ENCODE results near the gene SYTL3.

Gene SYTL3

DNA sequence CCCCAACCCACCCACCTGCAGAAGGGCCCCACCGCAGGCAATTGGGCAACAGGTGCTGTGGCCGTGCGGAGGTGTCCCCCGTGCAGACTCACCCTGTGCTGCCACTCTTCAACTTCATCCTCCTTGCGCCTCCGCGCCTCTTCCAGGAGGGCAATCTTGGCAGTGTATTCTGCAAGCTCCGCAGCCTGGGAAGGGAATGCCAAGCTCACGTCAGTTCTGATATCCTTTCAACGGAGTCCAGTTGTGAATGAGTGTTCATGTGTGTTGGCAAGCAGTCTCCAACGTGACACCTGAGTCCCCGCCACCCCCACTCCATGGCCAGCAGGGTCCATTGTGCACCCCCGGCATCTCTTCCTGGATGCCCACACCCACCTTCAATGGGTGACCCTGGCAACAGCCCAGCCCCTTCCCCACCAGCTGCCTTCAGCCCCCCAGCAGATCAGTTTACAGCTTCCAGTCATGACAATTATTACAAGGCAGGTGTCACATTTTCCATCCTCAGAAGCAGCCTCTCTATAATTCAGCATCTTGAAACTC is 119.4 kb downstream of the SYTL3 start:
- Histone ChIP-seq H3K36me3 (ENCODE audit: control insufficient read depth, insufficient read depth, low read length) (peaks cover 53% of the 10 kb centered on the region), H3K27me3 (ENCODE audit: control insufficient read depth, insufficient read depth, low read length) (no peaks in the 10 kb centered on the region), H3K9me3 (ENCODE audit: control insufficient read depth, low read length) (no peaks in the 10 kb centered on the region), H3K4me3 (ENCODE audit: low read length) (no peak overlapping the region), H3K4me1 (ENCODE audit: control insufficient read depth, insufficient read depth, low read length) (peaks cover 36% of the 10 kb centered on the region), H3K9ac (ENCODE audit: low read length) (no peak overlapping the region)

DNA sequence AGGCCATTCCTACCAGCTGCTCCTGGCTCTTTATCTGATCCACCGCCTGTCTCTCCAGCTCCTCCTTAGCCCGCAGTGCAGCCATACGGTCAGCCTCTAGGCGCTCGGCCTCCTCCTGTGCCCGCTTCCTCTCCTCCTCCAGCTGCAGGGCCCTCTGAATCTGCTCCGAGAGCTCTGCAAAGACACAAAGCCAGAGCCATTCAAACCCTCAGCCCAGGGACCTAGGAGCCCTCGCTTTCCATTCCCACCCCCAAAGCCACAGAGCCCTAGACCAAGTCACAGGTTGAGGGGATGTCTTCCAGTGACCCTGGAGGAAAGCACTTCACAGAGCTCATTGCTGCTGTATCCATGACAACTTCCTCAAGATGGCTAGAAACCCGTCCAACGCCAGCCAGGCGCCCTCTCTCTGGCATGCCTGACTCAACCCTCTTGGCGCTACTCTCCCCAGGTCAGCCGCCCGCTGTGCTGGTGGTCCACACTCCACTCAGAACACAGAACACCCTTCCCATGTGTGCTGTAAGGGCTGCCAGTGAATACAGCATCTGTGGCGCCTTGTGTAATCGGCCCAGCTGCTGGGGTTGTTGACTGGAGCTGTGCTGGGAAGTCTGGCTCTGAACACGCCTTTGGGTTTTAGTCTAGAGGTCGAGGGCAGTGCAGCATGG is 120.0 kb downstream of the SYTL3 start:
- H3K9ac ChIP-seq (ENCODE audit: low read length), result no peak overlapping the region
- no peaks in the 10 kb centered on the region for H3K27me3 ChIP-seq (ENCODE audit: control insufficient read depth, insufficient read depth, low read length)
- no peaks in the 10 kb centered on the region for H3K9me3 ChIP-seq (ENCODE audit: control insufficient read depth, low read length)
- H3K4me1 ChIP-seq (ENCODE audit: control insufficient read depth, insufficient read depth, low read length), result peaks cover 31% of the 10 kb centered on the region
- H3K4me3 ChIP-seq (ENCODE audit: low read length), result no peak overlapping the region
- peaks cover 53% of the 10 kb centered on the region for H3K36me3 ChIP-seq (ENCODE audit: control insufficient read depth, insufficient read depth, low read length)

DNA sequence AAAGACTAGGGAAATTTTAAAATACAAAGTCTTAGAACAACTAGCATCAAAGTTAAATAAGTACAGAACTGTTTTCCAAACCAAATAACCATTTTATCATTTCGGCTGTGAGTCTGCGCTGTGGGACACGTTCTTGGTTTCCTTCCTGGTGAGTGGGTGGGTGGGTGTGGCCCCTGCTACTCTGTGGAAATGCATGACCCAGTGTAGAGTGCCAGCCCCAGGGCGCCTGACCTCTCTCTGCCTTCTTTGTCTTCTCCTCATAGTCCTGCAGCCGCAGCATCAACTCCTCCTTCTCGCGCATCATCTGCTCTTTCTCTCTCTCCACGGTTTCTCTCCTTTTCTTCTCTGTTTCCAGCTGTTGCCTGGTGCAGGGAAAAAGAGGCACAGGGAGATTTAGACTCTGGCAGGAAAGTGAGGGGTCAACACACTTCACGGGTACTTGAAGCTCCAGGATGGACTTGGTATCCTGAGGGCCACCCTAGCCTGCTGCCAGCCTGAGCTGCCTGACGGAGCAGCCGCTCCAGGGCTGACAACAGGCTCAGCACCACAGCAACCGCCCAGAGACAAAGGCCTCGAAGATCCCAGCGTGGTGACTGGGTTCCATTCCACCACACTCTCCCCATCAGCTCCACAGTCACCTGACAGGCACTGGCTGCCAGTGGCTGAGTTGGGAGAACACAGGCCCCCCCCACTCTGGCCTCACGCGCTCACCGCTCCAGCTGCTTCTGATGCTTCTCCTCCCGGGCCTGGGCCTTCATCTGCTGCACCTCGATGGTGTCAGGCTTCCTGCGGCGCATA is 120.9 kb downstream of the SYTL3 start:
- Histone ChIP-seq H3K9me3 (ENCODE audit: control insufficient read depth, low read length) (no peaks in the 10 kb centered on the region), H3K27me3 (ENCODE audit: control insufficient read depth, insufficient read depth, low read length) (no peaks in the 10 kb centered on the region), H3K36me3 (ENCODE audit: control insufficient read depth, insufficient read depth, low read length) (peaks cover 47% of the 10 kb centered on the region), H3K4me3 (ENCODE audit: low read length) (no peak overlapping the region), H3K4me1 (ENCODE audit: control insufficient read depth, insufficient read depth, low read length) (peaks cover 36% of the 10 kb centered on the region), H3K9ac (ENCODE audit: low read length) (no peak overlapping the region)

DNA sequence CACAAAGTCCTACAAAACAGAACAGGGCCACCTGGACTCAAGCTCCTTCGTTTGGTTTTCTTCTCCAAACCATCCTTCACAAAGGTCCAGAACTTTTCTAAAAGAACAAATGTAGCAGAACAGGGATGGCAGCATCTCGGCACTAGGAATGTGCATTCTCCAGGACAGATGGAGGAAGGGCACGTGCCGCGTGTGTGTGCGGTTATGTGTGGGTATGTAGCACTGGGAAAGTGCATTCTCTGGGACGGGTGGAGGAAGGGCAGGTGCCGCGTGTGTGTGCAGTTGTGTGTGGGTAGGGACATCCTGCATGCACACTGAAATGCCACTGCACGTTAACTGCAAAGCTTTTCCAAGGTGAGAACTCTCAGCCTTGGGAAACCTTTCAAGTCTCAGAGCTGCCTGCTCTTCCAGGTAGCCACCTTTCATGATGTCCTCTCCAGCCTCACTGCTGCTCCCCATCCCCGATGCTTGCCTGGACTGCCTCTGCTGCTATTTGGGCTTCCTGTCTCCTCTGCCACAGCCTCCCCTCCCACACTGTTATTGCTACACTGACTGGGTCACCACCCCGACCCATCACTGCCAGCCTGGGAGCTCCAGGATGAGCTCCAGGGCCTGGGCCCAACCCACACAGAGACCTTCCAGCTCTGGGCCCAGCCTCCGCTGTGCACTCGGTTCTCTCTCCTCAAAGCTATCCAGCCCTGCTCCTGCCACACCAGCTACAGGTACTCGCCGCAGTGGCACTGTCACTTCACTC is 121.7 kb downstream of the SYTL3 start:
- Histone ChIP-seq H3K9ac (ENCODE audit: low read length) (no peak overlapping the region), H3K4me3 (ENCODE audit: low read length) (no peak overlapping the region), H3K36me3 (ENCODE audit: control insufficient read depth, insufficient read depth, low read length) (peaks cover 44% of the 10 kb centered on the region), H3K9me3 (ENCODE audit: control insufficient read depth, low read length) (no peaks in the 10 kb centered on the region), H3K4me1 (ENCODE audit: control insufficient read depth, insufficient read depth, low read length) (peaks cover 36% of the 10 kb centered on the region), H3K27me3 (ENCODE audit: control insufficient read depth, insufficient read depth, low read length) (no peaks in the 10 kb centered on the region)

DNA sequence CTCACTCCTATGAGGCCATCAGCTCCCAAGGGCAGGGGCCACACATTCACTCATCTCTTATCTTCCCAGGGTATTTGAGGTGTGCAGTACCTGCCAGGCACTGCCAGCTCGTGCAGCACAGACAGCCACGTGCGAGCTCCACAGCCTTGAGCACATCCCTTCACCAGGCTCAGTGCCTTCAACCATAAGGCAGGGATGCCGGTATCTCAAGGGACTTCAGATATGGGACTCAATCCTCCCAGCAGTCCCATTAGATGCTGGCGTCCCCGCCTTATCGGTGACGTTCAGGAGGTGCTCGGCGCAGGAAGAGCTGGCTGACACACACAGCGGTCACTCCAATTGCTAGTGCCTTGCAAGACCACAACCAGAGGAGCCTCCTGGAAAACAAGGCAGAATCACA is 122.3 kb downstream of the SYTL3 start:
- no peak overlapping the region for H3K4me3 ChIP-seq (ENCODE audit: low read length)
- no peaks in the 10 kb centered on the region for H3K9me3 ChIP-seq (ENCODE audit: control insufficient read depth, low read length)
- no peaks in the 10 kb centered on the region for H3K27me3 ChIP-seq (ENCODE audit: control insufficient read depth, insufficient read depth, low read length)
- H3K4me1 ChIP-seq (ENCODE audit: control insufficient read depth, insufficient read depth, low read length), result peaks cover 36% of the 10 kb centered on the region
- no peak overlapping the region for H3K9ac ChIP-seq (ENCODE audit: low read length)
- peaks cover 41% of the 10 kb centered on the region for H3K36me3 ChIP-seq (ENCODE audit: control insufficient read depth, insufficient read depth, low read length)

DNA sequence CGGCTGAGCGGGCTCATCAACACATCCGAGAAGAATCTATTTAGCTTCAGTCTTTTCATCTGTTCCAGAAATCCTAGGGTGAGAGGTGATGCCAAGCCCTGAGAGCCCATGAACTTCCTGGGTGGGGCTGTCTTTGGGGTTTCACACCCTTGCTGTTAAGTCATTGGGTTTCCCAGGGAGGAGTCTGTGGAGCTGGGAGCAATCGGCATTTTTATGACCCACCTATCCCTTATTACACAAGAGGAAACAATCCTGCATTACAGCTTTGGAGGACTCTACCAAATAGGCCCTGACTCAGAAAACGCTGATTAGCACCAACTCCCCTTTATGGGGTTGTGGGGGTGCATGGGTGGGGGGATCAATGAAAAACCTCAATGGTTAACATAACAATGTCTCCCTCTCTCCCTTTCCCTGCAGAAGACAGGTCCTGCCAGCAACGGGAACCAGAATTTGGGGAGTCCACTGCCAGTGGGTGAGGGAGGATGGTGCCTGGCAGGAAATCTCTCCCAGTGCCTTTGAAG is 123.1 kb downstream of the SYTL3 start:
- no peaks in the 10 kb centered on the region for H3K27me3 ChIP-seq (ENCODE audit: control insufficient read depth, insufficient read depth, low read length)
- H3K9ac ChIP-seq (ENCODE audit: low read length), result no peak overlapping the region
- no peak overlapping the region for H3K4me3 ChIP-seq (ENCODE audit: low read length)
- H3K9me3 ChIP-seq (ENCODE audit: control insufficient read depth, low read length), result no peaks in the 10 kb centered on the region
- peaks cover 37% of the 10 kb centered on the region for H3K36me3 ChIP-seq (ENCODE audit: control insufficient read depth, insufficient read depth, low read length)
- H3K4me1 ChIP-seq (ENCODE audit: control insufficient read depth, insufficient read depth, low read length), result peaks cover 36% of the 10 kb centered on the region

DNA sequence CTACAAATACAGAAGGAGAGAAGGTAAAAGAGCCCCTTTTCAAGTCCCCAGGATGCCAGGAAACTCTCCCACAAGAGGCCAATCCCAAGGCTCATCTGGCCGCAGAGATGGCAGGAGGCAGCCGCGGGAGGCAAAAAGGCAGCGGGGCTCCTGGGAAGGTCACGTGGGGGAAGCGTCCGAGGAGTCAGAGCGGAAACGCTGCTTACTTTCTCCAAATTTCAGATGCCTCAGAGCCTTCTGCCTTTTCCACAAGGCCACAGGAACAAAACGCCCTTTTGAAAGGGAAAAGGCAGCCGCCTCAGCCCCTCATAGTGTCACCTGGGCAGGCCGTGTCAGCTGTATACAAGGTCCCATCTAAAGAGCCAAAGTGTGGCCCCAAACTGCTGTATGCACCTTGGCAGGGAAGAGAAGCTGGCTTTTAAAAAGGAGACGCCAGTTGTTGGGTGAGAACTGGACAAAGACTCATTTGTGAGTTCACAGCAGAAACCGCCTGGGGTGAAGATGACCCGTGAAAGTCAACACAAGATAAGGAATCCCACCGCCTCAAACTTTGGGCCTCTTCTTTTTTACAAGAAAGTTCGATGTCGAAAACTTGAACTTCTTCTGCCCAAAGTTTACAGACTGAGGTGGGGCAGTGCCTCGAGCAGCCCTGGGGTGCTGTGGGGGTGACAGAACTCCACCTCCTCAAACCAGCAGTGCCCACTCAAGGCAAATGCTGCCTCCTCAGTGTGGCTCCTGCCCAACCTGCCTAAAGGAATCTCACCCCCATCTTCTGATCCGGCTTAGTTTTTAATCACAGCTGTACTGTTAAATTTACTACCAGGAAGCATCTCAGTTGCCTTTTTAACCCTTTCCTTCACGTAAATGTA is 124.0 kb downstream of the SYTL3 start:
- H3K4me3 ChIP-seq (ENCODE audit: low read length), result no peak overlapping the region
- peaks cover 28% of the 10 kb centered on the region for H3K36me3 ChIP-seq (ENCODE audit: control insufficient read depth, insufficient read depth, low read length)
- peaks cover 36% of the 10 kb centered on the region for H3K4me1 ChIP-seq (ENCODE audit: control insufficient read depth, insufficient read depth, low read length)
- H3K9me3 ChIP-seq (ENCODE audit: control insufficient read depth, low read length), result no peaks in the 10 kb centered on the region
- no peaks in the 10 kb centered on the region for H3K27me3 ChIP-seq (ENCODE audit: control insufficient read depth, insufficient read depth, low read length)
- H3K9ac ChIP-seq (ENCODE audit: low read length), result no peak overlapping the region

DNA sequence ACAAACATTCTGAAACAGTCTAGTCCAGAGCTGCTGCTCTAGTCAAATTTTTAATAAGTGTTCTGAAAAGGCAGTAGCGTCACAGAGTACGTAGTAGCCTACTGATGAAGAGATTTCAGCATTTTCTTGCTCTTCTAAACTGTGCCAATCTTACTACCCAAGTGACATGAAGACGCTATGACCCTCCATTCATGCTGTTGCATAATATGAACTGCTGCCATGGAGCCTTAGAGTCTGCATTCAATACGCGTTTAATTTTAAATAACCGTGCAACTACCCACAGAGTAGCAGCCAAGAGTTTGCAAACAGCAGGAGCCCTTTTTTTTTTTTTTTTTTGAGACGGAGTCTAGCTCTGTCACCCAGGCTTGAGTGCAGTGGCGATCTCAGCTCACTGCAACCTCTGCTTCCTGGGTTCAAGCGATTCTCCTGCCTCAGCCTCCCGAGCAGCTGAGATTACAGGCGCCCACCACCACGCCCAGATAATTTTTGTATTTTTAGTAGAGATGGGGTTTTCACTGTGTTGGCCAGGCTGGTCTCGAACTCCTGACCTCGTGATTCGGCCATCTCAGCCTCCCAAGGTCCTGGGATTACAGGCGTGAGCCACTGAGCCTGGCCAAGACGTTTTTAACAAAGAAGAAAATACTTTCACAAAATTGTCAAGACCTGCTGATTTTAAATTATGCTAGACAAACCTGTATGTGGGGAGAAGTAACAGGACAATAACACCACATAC is 125.0 kb downstream of the SYTL3 start:
- no peak overlapping the region for H3K9ac ChIP-seq (ENCODE audit: low read length)
- H3K4me1 ChIP-seq (ENCODE audit: control insufficient read depth, insufficient read depth, low read length), result peaks cover 36% of the 10 kb centered on the region
- H3K4me3 ChIP-seq (ENCODE audit: low read length), result no peak overlapping the region
- no peaks in the 10 kb centered on the region for H3K9me3 ChIP-seq (ENCODE audit: control insufficient read depth, low read length)
- H3K36me3 ChIP-seq (ENCODE audit: control insufficient read depth, insufficient read depth, low read length), result peaks cover 18% of the 10 kb centered on the region
- H3K27me3 ChIP-seq (ENCODE audit: control insufficient read depth, insufficient read depth, low read length), result no peaks in the 10 kb centered on the region

DNA sequence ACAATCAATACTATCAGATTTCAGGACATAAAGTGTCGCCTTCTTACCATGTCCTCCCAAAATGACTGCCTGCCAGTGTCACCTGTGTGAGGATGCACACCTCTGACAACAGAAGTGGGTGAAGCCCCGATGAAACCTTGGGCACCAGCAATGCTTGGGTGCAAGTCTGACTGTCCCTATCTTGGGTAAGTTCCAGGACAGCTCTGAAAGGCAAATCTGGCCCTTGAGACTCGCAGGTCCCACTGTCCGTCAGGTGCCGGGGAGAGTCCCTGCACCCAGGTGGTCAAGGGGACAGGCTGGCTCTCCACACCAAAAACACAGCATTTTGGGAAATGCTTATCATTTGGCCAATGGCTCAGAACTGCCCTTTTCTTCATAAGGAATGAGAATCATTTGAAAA is 126.0 kb downstream of the SYTL3 start:
- peaks cover 37% of the 10 kb centered on the region for H3K4me1 ChIP-seq (ENCODE audit: control insufficient read depth, insufficient read depth, low read length)
- H3K36me3 ChIP-seq (ENCODE audit: control insufficient read depth, insufficient read depth, low read length), result peaks cover 20% of the 10 kb centered on the region
- no peak overlapping the region for H3K4me3 ChIP-seq (ENCODE audit: low read length)
- no peak overlapping the region for H3K9ac ChIP-seq (ENCODE audit: low read length)
- H3K27me3 ChIP-seq (ENCODE audit: control insufficient read depth, insufficient read depth, low read length), result no peaks in the 10 kb centered on the region
- no peaks in the 10 kb centered on the region for H3K9me3 ChIP-seq (ENCODE audit: control insufficient read depth, low read length)

DNA sequence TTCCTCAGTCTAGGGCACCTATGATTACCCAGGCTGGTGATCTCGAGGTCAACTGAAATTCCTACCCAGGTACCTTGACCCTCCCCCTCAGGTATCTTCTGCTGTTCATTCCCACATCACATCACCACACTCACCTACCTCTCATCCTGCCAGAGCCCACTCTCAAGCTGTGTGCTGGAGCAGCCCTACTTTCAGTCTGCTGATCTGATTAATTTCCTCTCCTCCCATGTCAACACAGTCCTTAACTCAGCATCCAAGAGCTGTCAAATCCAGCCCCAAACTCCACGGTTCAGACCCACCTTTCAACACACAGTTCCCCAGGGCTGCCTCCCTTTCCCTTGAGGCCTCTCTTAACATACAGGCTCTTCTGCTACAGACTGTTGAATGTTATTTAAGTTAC is 126.9 kb downstream of the SYTL3 start:
- H3K9me3 ChIP-seq (ENCODE audit: control insufficient read depth, low read length), result no peaks in the 10 kb centered on the region
- H3K9ac ChIP-seq (ENCODE audit: low read length), result no peak overlapping the region
- H3K27me3 ChIP-seq (ENCODE audit: control insufficient read depth, insufficient read depth, low read length), result no peaks in the 10 kb centered on the region
- H3K4me1 ChIP-seq (ENCODE audit: control insufficient read depth, insufficient read depth, low read length), result peaks cover 41% of the 10 kb centered on the region
- H3K36me3 ChIP-seq (ENCODE audit: control insufficient read depth, insufficient read depth, low read length), result peaks cover 24% of the 10 kb centered on the region
- no peak overlapping the region for H3K4me3 ChIP-seq (ENCODE audit: low read length)

DNA sequence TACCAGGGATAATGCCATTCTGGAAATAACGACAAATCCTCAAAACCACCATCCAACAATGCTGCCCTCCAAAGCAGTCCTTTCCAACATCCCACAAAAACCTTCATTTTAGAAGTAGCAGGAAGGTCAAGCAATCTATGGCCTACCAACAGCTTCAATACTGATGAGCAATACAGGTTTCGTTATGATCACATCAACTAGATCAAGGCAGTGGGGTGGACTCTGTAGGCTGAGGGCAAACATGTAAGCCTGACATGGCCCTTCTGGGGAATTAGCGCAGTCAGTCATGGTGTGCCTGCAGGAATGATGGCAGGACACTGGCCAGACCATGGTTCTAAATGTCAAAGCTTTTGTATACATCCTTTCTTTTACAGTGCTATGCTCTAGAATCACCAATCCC is 127.7 kb downstream of the SYTL3 start:
- Histone ChIP-seq H3K4me1 (ENCODE audit: control insufficient read depth, insufficient read depth, low read length) (peaks cover 40% of the 10 kb centered on the region), H3K9me3 (ENCODE audit: control insufficient read depth, low read length) (no peaks in the 10 kb centered on the region), H3K4me3 (ENCODE audit: low read length) (no peak overlapping the region), H3K27me3 (ENCODE audit: control insufficient read depth, insufficient read depth, low read length) (no peaks in the 10 kb centered on the region), H3K36me3 (ENCODE audit: control insufficient read depth, insufficient read depth, low read length) (peaks cover 24% of the 10 kb centered on the region), H3K9ac (ENCODE audit: low read length) (no peak overlapping the region)
